Esophagus squamous epithelium (tissue), 4 donors: ENCODE measurements around the gene GABARAPL2.

Experiments used
- POLR2A ChIP-seq, 4 donors: fragments of 450-650 bp; IDR thresholded peaks; one replicate each; pipeline ENCODE4 v1.6.1; 2017; ENCODE audit warnings: antibody characterized with exemption in 4 of 4, mild to moderate bottlenecking in 4 of 4, moderate library complexity in 3 of 4
- TF ChIP-seq, protein P1 (sequence below), 6 experiments: fragments of 450-650 bp in 4 of 6; fragments of 200-600 bp in 2 of 6; sonication (generic) in 2 of 6; IDR thresholded peaks; one replicate each; pipeline ENCODE4 v1.5.1; 2016 to 2019; ENCODE audit warnings: antibody characterized with exemption in 6 of 6, mild to moderate bottlenecking in 4 of 6, moderate library complexity in 4 of 6

DNA sequence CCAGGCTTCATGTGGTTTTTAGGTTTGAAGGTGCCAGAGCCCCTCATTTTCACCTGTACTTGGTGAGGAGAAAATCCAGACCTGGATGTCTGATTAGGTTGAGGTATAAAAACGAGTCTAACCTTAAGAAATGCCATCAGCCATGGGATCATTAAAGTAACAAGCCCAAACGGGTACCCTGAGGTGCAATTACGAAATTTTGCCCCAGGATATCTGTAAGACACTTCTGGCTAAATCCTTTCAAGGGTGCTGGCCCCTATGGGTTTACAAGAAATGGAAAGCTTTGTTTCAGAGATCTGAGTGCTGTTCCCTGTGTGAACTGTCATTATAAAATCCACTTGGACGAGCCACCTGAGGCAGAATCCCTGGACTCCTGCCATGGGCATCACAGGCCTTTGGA is 37.1 kb downstream of the GABARAPL2 start:
- TF ChIP-seq, protein P1, sequence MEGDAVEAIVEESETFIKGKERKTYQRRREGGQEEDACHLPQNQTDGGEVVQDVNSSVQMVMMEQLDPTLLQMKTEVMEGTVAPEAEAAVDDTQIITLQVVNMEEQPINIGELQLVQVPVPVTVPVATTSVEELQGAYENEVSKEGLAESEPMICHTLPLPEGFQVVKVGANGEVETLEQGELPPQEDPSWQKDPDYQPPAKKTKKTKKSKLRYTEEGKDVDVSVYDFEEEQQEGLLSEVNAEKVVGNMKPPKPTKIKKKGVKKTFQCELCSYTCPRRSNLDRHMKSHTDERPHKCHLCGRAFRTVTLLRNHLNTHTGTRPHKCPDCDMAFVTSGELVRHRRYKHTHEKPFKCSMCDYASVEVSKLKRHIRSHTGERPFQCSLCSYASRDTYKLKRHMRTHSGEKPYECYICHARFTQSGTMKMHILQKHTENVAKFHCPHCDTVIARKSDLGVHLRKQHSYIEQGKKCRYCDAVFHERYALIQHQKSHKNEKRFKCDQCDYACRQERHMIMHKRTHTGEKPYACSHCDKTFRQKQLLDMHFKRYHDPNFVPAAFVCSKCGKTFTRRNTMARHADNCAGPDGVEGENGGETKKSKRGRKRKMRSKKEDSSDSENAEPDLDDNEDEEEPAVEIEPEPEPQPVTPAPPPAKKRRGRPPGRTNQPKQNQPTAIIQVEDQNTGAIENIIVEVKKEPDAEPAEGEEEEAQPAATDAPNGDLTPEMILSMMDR (IDR thresholded peaks at IDR 0.05) = no peak
- no peak for TF ChIP-seq POLR2A (IDR thresholded peaks at IDR 0.05)
